Gastroesophageal sphincter (tissue), 2 donors: ENCODE results near the gene SNX33.

ENCODE experiments used
- POLR2A ChIP-seq, 2 donors: fragments of 450-650 bp; IDR thresholded peaks; one replicate each; pipeline ENCODE4 v1.6.1; 2017; ENCODE audit warnings: antibody characterized with exemption in 2 of 2, mild to moderate bottlenecking in 2 of 2, moderate library complexity in 1 of 2
- POLR2AphosphoS5 ChIP-seq: sonication (generic); formaldehyde crosslinking; IDR thresholded peaks from one replicate; pipeline ENCODE4 v1.6.1; 2017; ENCODE audit warnings: antibody characterized with exemption

DNA sequence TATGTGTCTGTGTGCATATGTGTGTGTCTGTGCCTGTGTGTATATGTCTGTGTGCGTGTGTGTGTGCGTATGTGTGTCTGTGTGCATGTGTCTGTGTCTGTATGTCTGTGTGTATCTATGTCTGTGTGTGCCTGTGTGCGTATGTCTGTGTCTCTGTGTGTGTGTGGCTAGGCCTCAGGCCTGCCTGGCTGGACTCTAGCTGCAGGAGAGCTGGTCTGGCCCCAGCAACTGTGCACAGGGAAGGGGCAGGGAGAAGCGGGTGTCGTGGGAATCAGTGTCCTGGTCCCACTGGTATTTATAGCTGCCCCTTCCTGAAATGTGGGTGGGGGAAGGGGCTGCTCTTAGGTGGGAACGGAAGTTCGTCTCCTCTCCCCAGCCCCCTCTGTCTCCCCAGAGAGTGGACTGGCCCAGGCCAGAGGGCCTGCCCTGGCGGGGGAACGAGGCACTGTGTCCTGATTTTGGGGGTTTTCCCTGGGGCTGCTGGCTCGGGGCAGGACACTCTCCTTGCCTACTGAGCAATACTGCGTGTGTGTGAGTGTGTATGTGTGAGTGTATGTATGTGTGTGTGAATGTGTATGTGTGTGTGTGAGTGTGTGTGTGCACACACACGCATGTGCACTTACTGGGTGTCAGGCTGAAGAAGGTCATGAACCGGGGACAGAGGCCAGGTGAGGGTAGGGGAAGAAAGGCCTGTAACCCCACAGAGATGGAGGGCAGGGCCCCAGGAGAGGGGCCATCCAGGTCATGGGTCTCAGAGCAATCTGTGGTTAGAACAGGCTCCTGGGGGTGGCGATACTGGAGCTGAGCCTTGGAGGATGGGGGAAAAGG is 58.4 kb downstream of the SNX33 start:
- TF ChIP-seq POLR2A (IDR thresholded peaks at IDR 0.05) (no peak), POLR2AphosphoS5 (no peak)
